Daoy (cell line): ENCODE results near the gene PLEKHB1. TPM values are rescaled to one million over a fixed set of nuclear protein-coding genes. Genes with fewer than 3 reads are reported as not detected.

ENCODE experiments used
- DNase-seq: peaks from one replicate; pipeline ENCODE4 v3.0.0-alpha.2; 2015; ENCODE audit warnings: low read depth
- total RNA-seq: library from RNA; depleted of rRNA; stranded (reverse); fragments of >200 nt; shearing (Covaris generic); gene quantifications from 2 replicates; pipeline ENCODE4 v1.2.3, GENCODE V29; 2014; rRNA removed

PLEKHB1 gene
- total RNA-seq, 1 experiment from 2014 or later: not detected

- DNase-seq: no peak
These were observed 34.3 kb downstream of the PLEKHB1 start for GRCh38 chr11:73680687-73681086.

- DNase-seq: no peak
These were observed 47.6 kb downstream of the PLEKHB1 start for GRCh38 chr11:73693899-73694525.

GRCh38 chr11:73705053-73705452 is 58.7 kb downstream of the PLEKHB1 start:
- DNase-seq: no peak

GRCh38 chr11:73710964-73711363 is 64.6 kb downstream of the PLEKHB1 start:
- DNase-seq: no peak

Other genes with a start within 250 kb of the PLEKHB1 start
- 8.9 and 11.6 TPM in 2 replicates for gene FAM168A, start 48.5 kb upstream of the PLEKHB1 start, total RNA-seq
- gene RAB6A, start 114.5 kb downstream of the PLEKHB1 start, total RNA-seq: 46.0 and 57.3 TPM in 2 replicates
- gene MRPL48, start 141.3 kb downstream of the PLEKHB1 start, total RNA-seq: 31.0 and 43.2 TPM in 2 replicates
- gene COA4, start 230.3 kb downstream of the PLEKHB1 start, total RNA-seq: 102 and 109 TPM in 2 replicates
- 13.9 and 14.3 TPM in 2 replicates for gene PAAF1, start 230.4 kb downstream of the PLEKHB1 start, total RNA-seq